ENCODE results near the gene BCL6.

The BCL6 gene

DNA sequence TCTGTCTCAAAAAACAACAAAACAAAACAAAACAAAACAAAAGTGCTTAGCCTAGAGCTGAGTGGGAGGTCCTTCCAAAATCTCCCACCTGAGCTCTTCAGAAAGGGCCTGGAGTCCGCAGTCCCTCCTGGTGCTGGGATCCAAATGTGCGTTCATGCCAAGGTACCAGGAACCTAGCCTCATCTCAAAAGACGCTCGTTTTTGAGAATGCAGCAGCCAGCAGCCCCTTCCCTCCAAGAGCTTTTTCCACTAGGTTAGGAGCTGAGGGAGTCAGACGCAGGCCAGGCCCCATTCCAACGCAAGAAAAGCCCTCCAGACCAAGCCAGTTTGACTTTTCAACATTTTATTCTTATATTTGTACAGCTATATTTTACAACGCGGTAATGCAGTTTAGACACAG, 24.2 kb downstream of the BCL6 start:
- no peak for DNase-seq (ENCODE audit: low read depth)
- TF ChIP-seq, protein P1, sequence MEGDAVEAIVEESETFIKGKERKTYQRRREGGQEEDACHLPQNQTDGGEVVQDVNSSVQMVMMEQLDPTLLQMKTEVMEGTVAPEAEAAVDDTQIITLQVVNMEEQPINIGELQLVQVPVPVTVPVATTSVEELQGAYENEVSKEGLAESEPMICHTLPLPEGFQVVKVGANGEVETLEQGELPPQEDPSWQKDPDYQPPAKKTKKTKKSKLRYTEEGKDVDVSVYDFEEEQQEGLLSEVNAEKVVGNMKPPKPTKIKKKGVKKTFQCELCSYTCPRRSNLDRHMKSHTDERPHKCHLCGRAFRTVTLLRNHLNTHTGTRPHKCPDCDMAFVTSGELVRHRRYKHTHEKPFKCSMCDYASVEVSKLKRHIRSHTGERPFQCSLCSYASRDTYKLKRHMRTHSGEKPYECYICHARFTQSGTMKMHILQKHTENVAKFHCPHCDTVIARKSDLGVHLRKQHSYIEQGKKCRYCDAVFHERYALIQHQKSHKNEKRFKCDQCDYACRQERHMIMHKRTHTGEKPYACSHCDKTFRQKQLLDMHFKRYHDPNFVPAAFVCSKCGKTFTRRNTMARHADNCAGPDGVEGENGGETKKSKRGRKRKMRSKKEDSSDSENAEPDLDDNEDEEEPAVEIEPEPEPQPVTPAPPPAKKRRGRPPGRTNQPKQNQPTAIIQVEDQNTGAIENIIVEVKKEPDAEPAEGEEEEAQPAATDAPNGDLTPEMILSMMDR (IDR thresholded peaks at IDR 0.05; ENCODE audit: low read depth, low read length, missing control alignments): no peak
- H3K4me3 ChIP-seq (ENCODE audit: low read depth, low read length): no peak overlapping the region
- in situ Hi-C loops (cut with HindIII; ENCODE audit: low sequenced_read_pairs): no loop called here

DNA sequence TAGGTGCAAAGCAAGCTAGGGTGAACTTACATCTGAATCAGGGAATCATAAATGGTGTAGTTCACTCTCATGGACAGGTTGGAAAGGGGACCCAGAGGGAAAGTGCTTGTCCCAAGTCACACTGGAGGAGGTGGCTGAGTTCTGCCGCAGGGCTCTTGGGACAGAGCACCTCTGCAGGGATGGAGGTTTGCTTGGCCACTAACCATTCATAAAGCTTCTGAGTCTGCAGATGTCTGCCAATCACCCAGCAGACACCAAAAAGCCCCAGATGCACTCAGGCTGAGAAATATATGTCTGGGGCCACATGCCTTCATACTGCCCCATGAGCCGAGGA, 25.0 kb downstream of the BCL6 start:
- in situ Hi-C loops (cut with HindIII; ENCODE audit: low sequenced_read_pairs): no loop called here

DNA sequence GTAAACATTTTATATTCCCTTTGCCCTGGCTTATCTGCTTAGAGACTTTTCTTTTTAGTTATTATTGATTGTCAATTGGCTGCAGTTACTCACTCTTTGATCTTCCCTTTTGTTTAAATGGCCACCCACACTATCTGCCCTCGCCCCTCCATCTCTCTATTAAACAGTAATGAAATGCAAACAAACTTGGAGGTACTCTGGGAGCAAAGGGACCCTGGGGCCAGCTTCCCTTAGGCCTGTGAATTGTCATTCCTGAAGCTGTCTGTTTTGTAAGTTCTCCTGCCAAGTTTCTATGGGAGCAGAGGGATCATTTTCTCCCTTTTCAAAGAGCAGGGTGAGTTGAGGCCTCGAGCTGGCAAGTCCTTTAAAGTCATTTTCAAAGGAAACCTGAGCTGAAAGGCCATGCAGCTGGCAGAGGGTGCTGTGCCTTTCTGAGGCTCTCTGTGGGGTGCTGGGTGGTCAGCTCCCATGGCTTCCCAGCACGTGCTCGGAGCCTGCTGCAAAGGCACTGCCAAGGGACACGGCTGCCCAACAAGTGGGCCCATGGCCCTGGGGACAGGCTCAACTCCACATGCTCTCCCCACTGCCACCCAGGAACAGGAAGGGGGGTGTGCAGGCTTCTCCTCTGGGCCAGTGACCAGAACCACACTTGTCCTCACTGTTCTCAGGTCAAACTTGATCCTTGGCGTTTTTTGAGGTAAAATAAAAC, 25.5 kb downstream of the BCL6 start:
- no peak overlapping the region for H3K4me3 ChIP-seq (ENCODE audit: low read depth, low read length)
- DNase-seq (ENCODE audit: low read depth): no peak
- in situ Hi-C loops (cut with HindIII; ENCODE audit: low sequenced_read_pairs): no loop called here
- TF ChIP-seq, protein P1 (IDR thresholded peaks at IDR 0.05; ENCODE audit: low read depth, low read length, missing control alignments): no peak

More for the DNA sequence above, 25.0 kb downstream of the BCL6 start:
- TF ChIP-seq, protein P1 (IDR thresholded peaks at IDR 0.05; ENCODE audit: low read depth, low read length, missing control alignments): no peak
- H3K4me3 ChIP-seq (ENCODE audit: low read depth, low read length): no peak overlapping the region
- no peak for DNase-seq (ENCODE audit: low read depth)

DNA sequence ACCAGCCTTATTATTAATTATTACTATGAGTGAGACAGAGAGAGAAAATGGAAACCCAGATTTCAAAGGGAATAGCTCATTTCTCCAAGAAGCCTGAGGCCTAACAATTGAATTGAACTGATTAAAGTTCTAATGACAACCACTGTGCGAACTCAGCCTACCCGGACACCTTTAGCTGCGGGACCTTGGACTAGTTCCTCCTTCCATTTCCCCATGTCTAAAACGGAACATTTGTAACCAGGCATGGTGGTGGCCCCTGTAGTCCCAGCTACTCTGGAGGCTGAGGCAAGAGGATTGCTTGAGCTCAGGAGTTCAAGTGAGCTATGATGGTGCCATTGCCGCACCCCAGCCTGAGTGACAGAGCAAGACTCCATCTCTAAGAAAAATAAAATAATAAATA, 26.5 kb downstream of the BCL6 start:
- no peak overlapping the region for H3K4me3 ChIP-seq (ENCODE audit: low read depth, low read length)
- no peak for DNase-seq (ENCODE audit: low read depth)
- TF ChIP-seq, protein P1 (IDR thresholded peaks at IDR 0.05; ENCODE audit: low read depth, low read length, missing control alignments): no peak
- in situ Hi-C loops (cut with HindIII; ENCODE audit: low sequenced_read_pairs): no loop called here

DNA sequence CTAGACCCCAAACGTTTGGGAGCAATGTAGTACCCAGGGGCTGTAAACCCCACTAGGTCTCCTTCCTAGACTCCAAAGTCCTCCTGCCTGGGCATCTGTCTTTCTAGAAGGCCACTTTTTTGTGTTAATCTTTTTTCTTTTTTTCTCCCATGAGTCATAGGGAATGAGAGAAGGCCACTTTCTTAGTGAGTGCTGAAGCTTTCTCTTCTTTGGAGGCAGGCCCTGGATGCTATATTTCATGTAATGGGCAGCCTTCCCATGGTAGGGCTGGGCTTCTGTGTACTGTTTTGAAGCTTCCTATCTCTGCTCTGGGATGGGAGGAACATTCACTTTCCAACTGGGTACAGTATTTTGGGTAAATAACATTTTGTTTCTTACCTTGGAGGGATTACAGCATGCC, 27.7 kb downstream of the BCL6 start:
- no peak overlapping the region for H3K4me3 ChIP-seq (ENCODE audit: low read depth, low read length)
- in situ Hi-C loops (cut with HindIII; ENCODE audit: low sequenced_read_pairs): no loop called here
- DNase-seq (ENCODE audit: low read depth): no peak
- TF ChIP-seq, protein P1 (IDR thresholded peaks at IDR 0.05; ENCODE audit: low read depth, low read length, missing control alignments): no peak

DNA sequence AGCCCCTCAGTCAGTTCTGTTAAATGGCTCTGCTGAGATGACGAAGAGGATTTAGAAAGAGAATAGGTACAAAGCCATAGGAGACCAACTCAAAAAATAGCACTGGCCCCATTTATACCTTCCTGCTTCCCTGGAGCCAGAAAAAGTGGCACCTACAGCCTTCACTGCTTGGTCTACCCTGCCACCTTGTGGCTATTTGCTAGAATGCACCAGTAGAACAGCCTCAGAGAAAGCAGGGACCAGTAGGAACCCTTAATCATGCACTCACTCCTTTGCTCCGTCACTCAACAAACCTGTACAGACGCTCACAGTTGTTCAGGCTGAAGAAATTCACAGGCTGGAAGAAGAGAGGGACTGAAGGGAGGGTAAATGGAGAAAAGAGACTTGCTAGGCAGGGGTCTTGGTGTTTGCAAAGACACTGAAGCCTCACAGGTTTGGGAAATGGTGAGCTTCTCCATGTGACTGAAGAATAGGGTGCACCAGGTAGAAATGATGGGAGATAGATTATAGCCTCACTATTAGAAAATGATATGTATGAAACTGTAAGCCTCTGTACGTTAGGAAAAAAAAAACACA, 30.8 kb downstream of the BCL6 start:
- DNase-seq (ENCODE audit: low read depth): peak; percentile 65
- no peak overlapping the region for H3K4me3 ChIP-seq (ENCODE audit: low read depth, low read length)
- in situ Hi-C loops (cut with HindIII; ENCODE audit: low sequenced_read_pairs): no loop called here
- TF ChIP-seq, protein P1 (IDR thresholded peaks at IDR 0.05; ENCODE audit: low read depth, low read length, missing control alignments): peak; percentile 97
